GM23338 (cell line): ENCODE data around the gene KAZN. TPM values are rescaled to one million over a fixed set of nuclear protein-coding genes. Genes with fewer than 3 reads are reported as not detected.
A peak's percentile ranks its signal among the peaks of the same experiment; 100 is the strongest.

Experiments
- ATAC-seq: fragments of 200-7000 bp; cut with Tn5 transposase; 3 replicates; pipeline ENCODE4 v1.9.1; 2020
- DNase-seq: peaks from one replicate; pipeline ENCODE4 v3.0.0-alpha.2; 2015; ENCODE audit warnings: low spot score
- H2AFZ ChIP-seq: fragments of 200-600 bp; sonication (generic); 2 replicates; pipeline ENCODE4 v1.8.0; 2016; ENCODE audit warnings: antibody characterized with exemption, mild to moderate bottlenecking, moderate library complexity
- H3F3A ChIP-seq: fragments of 200-600 bp; sonication (generic); replicated peaks from 2 replicates; pipeline ENCODE4 v1.8.0; 2017; ENCODE audit warnings: antibody characterized with exemption, mixed run types, low read depth
- H3K27ac ChIP-seq: fragments of 200-600 bp; sonication (generic); 2 replicates; pipeline ENCODE4 v1.6.1; 2016; ENCODE audit warnings: low read depth
- H3K27me3 ChIP-seq: fragments of 200-600 bp; sonication (generic); 2 replicates; pipeline ENCODE4 v1.8.0; 2016; ENCODE audit warnings: mild to moderate bottlenecking, mixed run types, moderate library complexity; ENCODE audit not compliant: insufficient read depth
- H3K36me3 ChIP-seq: fragments of 200-600 bp; sonication (generic); 2 replicates; pipeline ENCODE4 v1.8.0; 2016; ENCODE audit warnings: mild to moderate bottlenecking; ENCODE audit not compliant: insufficient read depth
- H3K4me1 ChIP-seq: fragments of 200-600 bp; sonication (generic); 2 replicates; pipeline ENCODE4 v1.8.0; 2016; ENCODE audit warnings: mild to moderate bottlenecking, moderate library complexity; ENCODE audit not compliant: insufficient read depth
- H3K4me2 ChIP-seq: fragments of 200-600 bp; sonication (generic); 2 replicates; pipeline ENCODE4 v1.7.1; 2017; ENCODE audit warnings: mixed run types
- H3K4me3 ChIP-seq: fragments of 200-600 bp; sonication (generic); 2 replicates; pipeline ENCODE4 v1.6.1; 2016; ENCODE audit warnings: mixed run types
- H3K79me2 ChIP-seq: fragments of 200-600 bp; sonication (generic); replicated peaks from 2 replicates; pipeline ENCODE4 v1.8.0; 2017; ENCODE audit warnings: mild to moderate bottlenecking; ENCODE audit not compliant: insufficient read depth
- H3K9me2 ChIP-seq: fragments of 200-600 bp; sonication (generic); 2 replicates; pipeline ENCODE4 v1.8.0; 2017; ENCODE audit not compliant: insufficient read depth
- H4K20me1 ChIP-seq: fragments of 200-600 bp; sonication (generic); replicated peaks from 2 replicates; pipeline ENCODE4 v1.8.0; 2017; ENCODE audit warnings: mild to moderate bottlenecking; ENCODE audit not compliant: insufficient read depth
- H3K27ac Mint-ChIP-seq: 2 replicates; pipeline ENCODE4 v1.8.0; 2020; ENCODE audit warnings: inconsistent platforms, mild to moderate bottlenecking, moderate library complexity, mixed read lengths
- H3K27me3 Mint-ChIP-seq: 3 replicates; pipeline ENCODE4 v1.8.0; 2022; ENCODE audit warnings: low read depth, mild to moderate bottlenecking, moderate library complexity, mixed read lengths, inconsistent platforms; ENCODE audit not compliant: insufficient read depth, poor library complexity
- H3K36me3 Mint-ChIP-seq: 3 replicates; pipeline ENCODE4 v1.8.0; 2021; ENCODE audit warnings: low read depth, mild to moderate bottlenecking, inconsistent platforms, moderate library complexity, mixed read lengths
- H3K4me1 Mint-ChIP-seq: 3 replicates; pipeline ENCODE4 v1.8.0; 2020; ENCODE audit warnings: mild to moderate bottlenecking, inconsistent platforms, mixed read lengths
- H3K4me3 Mint-ChIP-seq: 3 replicates; pipeline ENCODE4 v1.8.0; 2021; ENCODE audit warnings: moderate library complexity, mild to moderate bottlenecking, inconsistent platforms, mixed read lengths
- H3K9me3 Mint-ChIP-seq: 3 replicates; pipeline ENCODE4 v1.8.0; 2020; ENCODE audit warnings: moderate library complexity, mild to moderate bottlenecking, inconsistent platforms, mixed read lengths
- CREB1 ChIP-seq: fragments of 250-450 bp; sonication (Bioruptor Pico); IDR thresholded peaks from 2 replicates; pipeline ENCODE4 v1.5.0; 2020; ENCODE audit warnings: low read depth, mild to moderate bottlenecking, moderate library complexity
- EZH2phosphoT487 ChIP-seq: fragments of 200-600 bp; sonication (generic); IDR thresholded peaks from one replicate; pipeline ENCODE4 v1.8.1; 2018; ENCODE audit warnings: antibody characterized with exemption; ENCODE audit not compliant: unreplicated experiment
- JUNB ChIP-seq: IDR thresholded peaks from one replicate; pipeline ENCODE4 v1.6.1; 2016; ENCODE audit warnings: antibody characterized with exemption; ENCODE audit not compliant: unreplicated experiment
- NANOG ChIP-seq: IDR thresholded peaks from 2 replicates; pipeline ENCODE4 v1.6.1; 2016; ENCODE audit warnings: antibody characterized with exemption, borderline replicate concordance
- POLR2AphosphoS5 ChIP-seq: IDR thresholded peaks from 2 replicates; pipeline ENCODE4 v1.6.1; 2016; ENCODE audit warnings: antibody characterized with exemption, low read depth
- STAT1 ChIP-seq: IDR thresholded peaks from one replicate; pipeline ENCODE4 v1.6.1; 2016; ENCODE audit warnings: antibody characterized with exemption; ENCODE audit not compliant: unreplicated experiment
- ZNF114 ChIP-seq: fragments of 250-450 bp; sonication (Bioruptor Pico); IDR thresholded peaks from 2 replicates; pipeline ENCODE4 v1.5.0; 2020; ENCODE audit warnings: mild to moderate bottlenecking, moderate library complexity
- polyA plus RNA-seq: library from polyadenylated mRNA; unstranded; fragments of >200 nt; fragmentation: Nextera tagmentation; extraction: Ambion mirVana; gene quantifications from 2 replicates; pipeline ENCODE4 v1.2.1, GENCODE V29; 2016
- total RNA-seq: library from RNA; depleted of rRNA; stranded (reverse); fragments of >200 nt; shearing (Covaris generic); gene quantifications from 2 replicates; pipeline ENCODE4 v1.2.3, GENCODE V29; 2014
- TF ChIP-seq, protein P1 (sequence below): fragments of 250-450 bp; sonication (Bioruptor Pico); IDR thresholded peaks from 2 replicates; pipeline ENCODE4 v1.5.0; 2020; ENCODE audit warnings: mild to moderate bottlenecking, moderate library complexity
- TF ChIP-seq, protein P2 (sequence below), 2 experiments: fragments of 200-600 bp in 1 of 2; sonication (generic) in 1 of 2; conservative IDR thresholded peaks; 2 replicates each; pipeline versions ENCODE4 v1.5.1 to v1.6.1; 2016 to 2017; ENCODE audit warnings: antibody characterized with exemption in 2 of 2, low read depth in 2 of 2, mild to moderate bottlenecking in 2 of 2, moderate library complexity in 1 of 2

Gene KAZN
- total and polyA plus RNA-seq, 2 experiments from 2014 or later, result 9.9 to 15.0 TPM

DNA sequence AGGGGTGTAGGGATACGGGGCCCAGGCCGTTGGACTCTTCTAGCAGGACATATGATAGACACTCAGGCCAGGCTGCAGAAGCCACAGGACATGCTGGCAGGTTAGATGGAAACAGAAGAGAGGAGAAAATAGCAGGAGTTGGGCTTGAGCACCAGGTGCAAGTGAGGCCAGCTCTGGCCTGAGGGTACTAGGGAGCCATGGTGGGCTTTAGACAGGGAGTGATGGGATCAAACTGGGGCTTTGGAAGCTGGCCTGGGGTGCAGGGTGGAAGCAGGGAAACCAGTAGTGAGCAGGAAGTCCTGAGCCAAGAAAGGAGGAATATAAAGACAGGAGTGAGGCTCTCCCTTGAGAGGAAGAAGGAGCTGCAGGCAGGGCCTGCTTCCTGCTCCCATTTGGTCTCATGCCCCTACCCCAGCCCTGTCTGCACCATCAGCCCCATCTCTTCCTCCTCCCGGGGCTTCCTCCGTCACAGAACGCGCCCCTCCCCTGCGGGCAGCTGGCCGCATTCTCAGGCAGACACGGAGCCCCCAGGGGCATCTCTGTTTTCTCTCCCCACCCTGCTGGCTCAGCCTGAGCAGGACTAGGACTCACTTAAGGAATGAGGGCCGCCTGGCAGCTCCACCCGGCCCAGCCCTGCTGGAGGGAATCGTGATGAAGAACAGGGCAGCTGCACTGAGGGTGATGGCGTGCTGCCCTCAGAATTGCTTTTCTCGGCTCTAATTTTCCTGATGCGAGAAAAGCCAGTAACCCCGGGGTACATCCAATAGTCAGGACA is 389.5 kb downstream of the KAZN start:
- no peaks in the 10 kb centered on the region for H3F3A ChIP-seq
- Mint-ChIP-seq H3K4me3 (no peak overlapping the region), H3K27me3 (peaks cover 7% of the 10 kb centered on the region), H3K27ac (no peak overlapping the region), H3K4me1 (no peaks in the 10 kb centered on the region), H3K9me3 (no peaks in the 10 kb centered on the region), H3K36me3 (no peaks in the 10 kb centered on the region)
- TF ChIP-seq, protein P1, sequence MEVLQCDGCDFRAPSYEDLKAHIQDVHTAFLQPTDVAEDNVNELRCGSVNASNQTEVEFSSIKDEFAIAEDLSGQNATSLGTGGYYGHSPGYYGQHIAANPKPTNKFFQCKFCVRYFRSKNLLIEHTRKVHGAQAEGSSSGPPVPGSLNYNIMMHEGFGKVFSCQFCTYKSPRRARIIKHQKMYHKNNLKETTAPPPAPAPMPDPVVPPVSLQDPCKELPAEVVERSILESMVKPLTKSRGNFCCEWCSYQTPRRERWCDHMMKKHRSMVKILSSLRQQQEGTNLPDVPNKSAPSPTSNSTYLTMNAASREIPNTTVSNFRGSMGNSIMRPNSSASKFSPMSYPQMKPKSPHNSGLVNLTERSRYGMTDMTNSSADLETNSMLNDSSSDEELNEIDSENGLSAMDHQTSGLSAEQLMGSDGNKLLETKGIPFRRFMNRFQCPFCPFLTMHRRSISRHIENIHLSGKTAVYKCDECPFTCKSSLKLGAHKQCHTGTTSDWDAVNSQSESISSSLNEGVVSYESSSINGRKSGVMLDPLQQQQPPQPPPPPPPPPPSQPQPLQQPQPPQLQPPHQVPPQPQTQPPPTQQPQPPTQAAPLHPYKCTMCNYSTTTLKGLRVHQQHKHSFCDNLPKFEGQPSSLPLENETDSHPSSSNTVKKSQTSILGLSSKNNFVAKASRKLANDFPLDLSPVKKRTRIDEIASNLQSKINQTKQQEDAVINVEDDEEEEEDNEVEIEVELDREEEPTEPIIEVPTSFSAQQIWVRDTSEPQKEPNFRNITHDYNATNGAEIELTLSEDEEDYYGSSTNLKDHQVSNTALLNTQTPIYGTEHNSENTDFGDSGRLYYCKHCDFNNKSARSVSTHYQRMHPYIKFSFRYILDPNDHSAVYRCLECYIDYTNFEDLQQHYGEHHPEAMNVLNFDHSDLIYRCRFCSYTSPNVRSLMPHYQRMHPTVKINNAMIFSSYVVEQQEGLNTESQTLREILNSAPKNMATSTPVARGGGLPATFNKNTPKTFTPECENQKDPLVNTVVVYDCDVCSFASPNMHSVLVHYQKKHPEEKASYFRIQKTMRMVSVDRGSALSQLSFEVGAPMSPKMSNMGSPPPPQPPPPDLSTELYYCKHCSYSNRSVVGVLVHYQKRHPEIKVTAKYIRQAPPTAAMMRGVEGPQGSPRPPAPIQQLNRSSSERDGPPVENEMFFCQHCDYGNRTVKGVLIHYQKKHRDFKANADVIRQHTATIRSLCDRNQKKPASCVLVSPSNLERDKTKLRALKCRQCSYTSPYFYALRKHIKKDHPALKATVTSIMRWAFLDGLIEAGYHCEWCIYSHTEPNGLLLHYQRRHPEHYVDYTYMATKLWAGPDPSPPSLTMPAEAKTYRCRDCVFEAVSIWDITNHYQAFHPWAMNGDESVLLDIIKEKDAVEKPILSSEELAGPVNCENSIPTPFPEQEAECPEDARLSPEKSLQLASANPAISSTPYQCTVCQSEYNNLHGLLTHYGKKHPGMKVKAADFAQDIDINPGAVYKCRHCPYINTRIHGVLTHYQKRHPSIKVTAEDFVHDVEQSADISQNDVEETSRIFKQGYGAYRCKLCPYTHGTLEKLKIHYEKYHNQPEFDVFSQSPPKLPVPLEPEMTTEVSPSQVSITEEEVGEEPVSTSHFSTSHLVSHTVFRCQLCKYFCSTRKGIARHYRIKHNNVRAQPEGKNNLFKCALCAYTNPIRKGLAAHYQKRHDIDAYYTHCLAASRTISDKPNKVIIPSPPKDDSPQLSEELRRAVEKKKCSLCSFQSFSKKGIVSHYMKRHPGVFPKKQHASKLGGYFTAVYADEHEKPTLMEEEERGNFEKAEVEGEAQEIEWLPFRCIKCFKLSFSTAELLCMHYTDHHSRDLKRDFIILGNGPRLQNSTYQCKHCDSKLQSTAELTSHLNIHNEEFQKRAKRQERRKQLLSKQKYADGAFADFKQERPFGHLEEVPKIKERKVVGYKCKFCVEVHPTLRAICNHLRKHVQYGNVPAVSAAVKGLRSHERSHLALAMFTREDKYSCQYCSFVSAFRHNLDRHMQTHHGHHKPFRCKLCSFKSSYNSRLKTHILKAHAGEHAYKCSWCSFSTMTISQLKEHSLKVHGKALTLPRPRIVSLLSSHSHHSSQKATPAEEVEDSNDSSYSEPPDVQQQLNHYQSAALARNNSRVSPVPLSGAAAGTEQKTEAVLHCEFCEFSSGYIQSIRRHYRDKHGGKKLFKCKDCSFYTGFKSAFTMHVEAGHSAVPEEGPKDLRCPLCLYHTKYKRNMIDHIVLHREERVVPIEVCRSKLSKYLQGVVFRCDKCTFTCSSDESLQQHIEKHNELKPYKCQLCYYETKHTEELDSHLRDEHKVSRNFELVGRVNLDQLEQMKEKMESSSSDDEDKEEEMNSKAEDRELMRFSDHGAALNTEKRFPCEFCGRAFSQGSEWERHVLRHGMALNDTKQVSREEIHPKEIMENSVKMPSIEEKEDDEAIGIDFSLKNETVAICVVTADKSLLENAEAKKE (CRISPR knock-in tag), result no peak
- no peak for TF ChIP-seq CREB1
- no peak for TF ChIP-seq JUNB
- no peak for TF ChIP-seq POLR2AphosphoS5
- no peak for TF ChIP-seq EZH2phosphoT487
- TF ChIP-seq, protein P2, sequence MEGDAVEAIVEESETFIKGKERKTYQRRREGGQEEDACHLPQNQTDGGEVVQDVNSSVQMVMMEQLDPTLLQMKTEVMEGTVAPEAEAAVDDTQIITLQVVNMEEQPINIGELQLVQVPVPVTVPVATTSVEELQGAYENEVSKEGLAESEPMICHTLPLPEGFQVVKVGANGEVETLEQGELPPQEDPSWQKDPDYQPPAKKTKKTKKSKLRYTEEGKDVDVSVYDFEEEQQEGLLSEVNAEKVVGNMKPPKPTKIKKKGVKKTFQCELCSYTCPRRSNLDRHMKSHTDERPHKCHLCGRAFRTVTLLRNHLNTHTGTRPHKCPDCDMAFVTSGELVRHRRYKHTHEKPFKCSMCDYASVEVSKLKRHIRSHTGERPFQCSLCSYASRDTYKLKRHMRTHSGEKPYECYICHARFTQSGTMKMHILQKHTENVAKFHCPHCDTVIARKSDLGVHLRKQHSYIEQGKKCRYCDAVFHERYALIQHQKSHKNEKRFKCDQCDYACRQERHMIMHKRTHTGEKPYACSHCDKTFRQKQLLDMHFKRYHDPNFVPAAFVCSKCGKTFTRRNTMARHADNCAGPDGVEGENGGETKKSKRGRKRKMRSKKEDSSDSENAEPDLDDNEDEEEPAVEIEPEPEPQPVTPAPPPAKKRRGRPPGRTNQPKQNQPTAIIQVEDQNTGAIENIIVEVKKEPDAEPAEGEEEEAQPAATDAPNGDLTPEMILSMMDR (conservative IDR thresholded peaks at IDR 0.05; ENCODE audit: low read depth in 2 of 2), result no peak
- TF ChIP-seq ZNF114 (CRISPR knock-in tag), result no peak
- no peak for TF ChIP-seq NANOG
- no peak for TF ChIP-seq STAT1
- H3K27ac ChIP-seq, result no peak overlapping the region
- no peaks in the 10 kb centered on the region for H3K4me1 ChIP-seq
- no peaks in the 10 kb centered on the region for H3K79me2 ChIP-seq
- H2AFZ ChIP-seq, result no peak overlapping the region
- H4K20me1 ChIP-seq, result no peaks in the 10 kb centered on the region
- no peaks in the 10 kb centered on the region for H3K36me3 ChIP-seq
- H3K4me3 ChIP-seq, result no peak overlapping the region
- H3K27me3 ChIP-seq, result no peaks in the 10 kb centered on the region
- no peaks in the 10 kb centered on the region for H3K9me2 ChIP-seq
- peak; percentile 71 for ATAC-seq
- H3K4me2 ChIP-seq, result no peak overlapping the region
- DNase-seq, result no peak
